Esophagus muscularis mucosa (tissue), 4 donors: Measurements from ENCODE around the gene SULT1C2. TPM values are rescaled to one million over a fixed set of nuclear protein-coding genes. Genes with fewer than 3 reads are reported as not detected.

Source experiments
- DNase-seq: peaks from one replicate; pipeline ENCODE4 v3.0.0-alpha.2; 2017; ENCODE audit errors: extremely low spot score
- H3K27ac ChIP-seq, 4 donors: fragments of 200-600 bp; sonication (generic); replicated peaks in 1 of 4; 1 replicate in 3 of 4; 2 replicates in 1 of 4; pipeline ENCODE4 v1.5.1; 2016 to 2019; ENCODE audit warnings: mild to moderate bottlenecking in 1 of 4
- H3K27me3 ChIP-seq, 4 donors: fragments of 200-600 bp; sonication (generic); one replicate each; pipeline versions ENCODE4 v1.5.1 to v1.6.0; 2016 to 2019
- H3K36me3 ChIP-seq, 4 donors: fragments of 200-600 bp; sonication (generic); one replicate each; pipeline ENCODE4 v1.5.1; 2016 to 2019
- H3K4me1 ChIP-seq, 4 donors: fragments of 200-600 bp; sonication (generic); one replicate each; pipeline ENCODE4 v1.5.1; 2016 to 2019
- H3K4me3 ChIP-seq, 4 donors: fragments of 200-600 bp; sonication (generic); 1 replicate in 2 of 4; 2 replicates in 2 of 4; pipeline ENCODE4 v1.5.1; 2016 to 2019; ENCODE audit warnings: mild to moderate bottlenecking in 4 of 4, moderate library complexity in 1 of 4
- H3K9me3 ChIP-seq, 4 donors: fragments of 200-600 bp; sonication (generic); 1 replicate in 3 of 4; 2 replicates in 1 of 4; pipeline ENCODE4 v1.5.1; 2016 to 2019
- CTCF ChIP-seq, 3 experiments: fragments of 200-600 bp in 2 of 3; fragments of 450-650 bp in 1 of 3; sonication (generic) in 2 of 3; IDR thresholded peaks; one replicate each; pipeline ENCODE4 v1.5.1; 2017 to 2019; ENCODE audit warnings: antibody characterized with exemption in 3 of 3, mild to moderate bottlenecking in 2 of 3, moderate library complexity in 1 of 3
- EP300 ChIP-seq: sonication (generic); formaldehyde crosslinking; IDR thresholded peaks from one replicate; pipeline ENCODE4 v1.6.1; 2017; ENCODE audit warnings: antibody characterized with exemption
- POLR2A ChIP-seq: fragments of 450-650 bp; IDR thresholded peaks from one replicate; pipeline ENCODE4 v1.6.1; 2017; ENCODE audit warnings: antibody characterized with exemption, moderate library complexity, mild to moderate bottlenecking, low read depth
- POLR2AphosphoS5 ChIP-seq, 2 donors: sonication (generic); formaldehyde crosslinking; IDR thresholded peaks; one replicate each; pipeline ENCODE4 v1.6.1; 2017; ENCODE audit warnings: antibody characterized with exemption in 2 of 2
- WGBS: methylation state at CpG from one replicate; pipeline ENCODE4 v1.1.5; 2018; 5-methylcytosine and 5-hydroxymethylcytosine counted together
- intact Hi-C: fragments of 100-400 bp; cut with DNase I; formaldehyde crosslinking; loops from one replicate; pipeline ENCODE4 v1.15.1; 2023
- total RNA-seq, 4 donors: library from RNA; depleted of rRNA; stranded (reverse); fragments of >200 nt; gene quantifications; one replicate each; pipeline versions ENCODE4 v1.1.0 to v1.2.1, GENCODE V29; 2016

The SULT1C2 gene
- total RNA-seq, 4 donors from 2014 or later: 0.66 to 1.0 TPM; not detected in 2

DNA sequence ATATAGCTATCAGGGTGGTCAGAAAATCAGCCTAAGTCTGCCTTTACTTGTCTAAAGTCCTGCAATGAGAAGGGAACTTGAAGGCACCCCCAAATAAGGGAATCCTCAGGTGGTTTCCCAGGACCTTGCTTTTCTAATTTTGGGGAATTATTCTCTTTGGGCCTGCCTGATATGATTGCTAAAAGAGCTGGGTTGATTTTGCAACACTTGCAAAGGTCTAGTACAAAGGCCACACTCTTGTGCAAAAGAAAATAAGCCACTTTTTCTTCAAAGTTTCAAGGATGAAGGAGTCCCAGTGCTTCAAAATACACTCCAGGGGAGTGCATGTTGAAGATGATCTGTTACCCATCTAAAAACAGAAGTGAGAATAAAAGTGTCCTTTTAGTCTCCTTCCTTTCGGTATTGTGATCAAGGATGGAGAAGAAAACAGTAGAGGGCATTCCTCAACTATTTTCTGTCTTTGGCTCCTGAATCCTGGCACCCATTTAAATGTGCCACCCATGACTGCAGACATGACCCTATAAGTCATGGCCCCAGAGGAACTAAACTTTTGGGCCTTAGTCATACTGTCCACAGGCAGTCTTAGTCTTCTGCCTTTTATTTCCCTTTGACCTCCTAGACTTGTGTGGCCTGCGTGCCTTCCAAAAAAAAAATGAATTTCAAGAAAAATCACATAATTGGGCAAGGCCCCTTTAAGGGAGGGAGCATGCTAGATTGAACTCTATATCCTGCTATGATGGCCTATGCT is 43.9 kb upstream of the SULT1C2 start:
- DNase-seq: no peak
- intact Hi-C loops: no loop called here
- H3K36me3 ChIP-seq: no peaks in the 10 kb centered on the region
- WGBS: 93% methylated on average over 2 of the region's 2 CpGs
- H3K27me3 ChIP-seq: no peaks in the 10 kb centered on the region
- H3K4me3 ChIP-seq: no peak overlapping the region
- no peaks in the 10 kb centered on the region for H3K4me1 ChIP-seq
- no peak for TF ChIP-seq CTCF (IDR thresholded peaks at IDR 0.05)
- TF ChIP-seq EP300: no peak
- no peak for TF ChIP-seq POLR2AphosphoS5 (IDR thresholded peaks at IDR 0.05)
- no peak for TF ChIP-seq POLR2A
- H3K27ac ChIP-seq: no peak overlapping the region
- H3K9me3 ChIP-seq: peaks cover 0 to 8% (median 4%) of the 10 kb centered on the region in 4 donors

GRCh38 chr2:108253106-108253505 is 35.6 kb upstream of the SULT1C2 start:
- intact Hi-C loops: no loop called here
- Histone ChIP-seq H3K27me3 (no peaks in the 10 kb centered on the region), H3K4me3 (no peak overlapping the region), H3K9me3 (no peaks in the 10 kb centered on the region), H3K4me1 (no peaks in the 10 kb centered on the region), H3K27ac (no peak overlapping the region), H3K36me3 (no peaks in the 10 kb centered on the region)
- no peak for DNase-seq
- WGBS: 14% methylated on average over 1 of the region's 1 CpG
- TF ChIP-seq POLR2AphosphoS5 (IDR thresholded peaks at IDR 0.05) (no peak), POLR2A (no peak), CTCF (IDR thresholded peaks at IDR 0.05) (no peak), EP300 (no peak)

DNA sequence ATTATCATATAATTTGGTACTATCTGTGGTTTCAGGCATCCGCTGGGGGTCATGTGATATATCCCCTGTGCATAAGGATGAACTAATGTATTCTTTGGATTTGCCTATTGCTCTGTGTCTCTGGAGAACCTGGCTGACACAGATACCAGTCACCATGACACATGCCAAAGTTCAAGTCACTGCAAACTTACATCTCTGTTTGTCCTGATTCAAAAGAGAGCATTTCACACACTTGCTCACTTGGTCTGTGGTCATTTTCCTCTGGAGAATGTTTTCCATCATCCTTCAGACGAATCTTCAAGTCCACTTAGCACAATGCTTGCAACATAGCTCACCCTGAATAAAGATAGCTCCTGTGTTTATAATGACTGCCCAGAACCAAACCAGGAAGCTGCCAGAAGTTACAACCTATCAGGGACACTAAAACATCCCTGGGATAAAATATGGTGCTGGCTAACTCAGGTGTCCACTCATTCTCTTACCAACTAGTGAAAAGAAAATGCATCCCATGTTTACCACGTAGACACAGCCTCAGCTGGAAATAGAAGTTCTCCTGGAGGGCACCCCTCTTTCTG is 30.9 kb upstream of the SULT1C2 start:
- H3K27me3 ChIP-seq: no peaks in the 10 kb centered on the region
- no peaks in the 10 kb centered on the region for H3K4me1 ChIP-seq
- no peak overlapping the region for H3K27ac ChIP-seq
- H3K9me3 ChIP-seq: no peaks in the 10 kb centered on the region
- no peak overlapping the region for H3K4me3 ChIP-seq
- intact Hi-C loops: no loop called here
- no peak for DNase-seq
- 69% methylated on average over 3 of the region's 3 CpGs for WGBS
- H3K36me3 ChIP-seq: no peaks in the 10 kb centered on the region
- no peak for TF ChIP-seq CTCF (IDR thresholded peaks at IDR 0.05)
- TF ChIP-seq EP300: no peak
- no peak for TF ChIP-seq POLR2AphosphoS5 (IDR thresholded peaks at IDR 0.05)
- TF ChIP-seq POLR2A: no peak

- Histone ChIP-seq H3K27ac (no peak overlapping the region), H3K27me3 (no peaks in the 10 kb centered on the region), H3K4me1 (no peaks in the 10 kb centered on the region), H3K4me3 (no peak overlapping the region), H3K36me3 (no peaks in the 10 kb centered on the region), H3K9me3 (no peaks in the 10 kb centered on the region)
- no peak for DNase-seq
- WGBS: 69% methylated on average over 1 of the region's 1 CpG
- intact Hi-C loops: no loop called here
- TF ChIP-seq POLR2AphosphoS5 (IDR thresholded peaks at IDR 0.05): no peak
- no peak for TF ChIP-seq POLR2A
Observed at GRCh38 chr2:108260773-108261172, 27.9 kb upstream of the SULT1C2 start.

DNA sequence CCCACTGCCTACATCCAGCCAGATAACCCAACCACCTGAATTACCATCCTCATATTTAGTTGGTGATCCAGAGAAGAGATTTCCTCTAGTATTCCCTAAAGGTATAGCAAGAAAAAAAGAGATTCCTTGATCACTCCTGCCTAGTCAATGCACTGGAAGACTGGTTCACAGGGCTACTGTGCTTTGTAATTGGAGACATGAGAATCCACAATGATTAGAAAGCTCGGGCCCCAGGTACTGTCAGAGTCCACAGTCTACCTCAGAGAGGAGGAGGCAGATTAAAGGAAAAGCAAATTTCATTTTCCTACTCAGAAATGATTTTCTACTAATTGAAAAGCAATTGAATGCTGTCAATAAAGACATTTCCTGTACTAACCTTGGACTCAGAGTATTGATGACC is 26.7 kb upstream of the SULT1C2 start:
- no peaks in the 10 kb centered on the region for H3K36me3 ChIP-seq
- no peaks in the 10 kb centered on the region for H3K4me1 ChIP-seq
- 63% methylated on average over 1 of the region's 1 CpG for WGBS
- TF ChIP-seq EP300 (no peak), CTCF (IDR thresholded peaks at IDR 0.05) (no peak), POLR2A (no peak), POLR2AphosphoS5 (IDR thresholded peaks at IDR 0.05) (no peak)
- no peak for DNase-seq
- H3K27ac ChIP-seq: no peak overlapping the region
- H3K4me3 ChIP-seq: no peak overlapping the region
- H3K9me3 ChIP-seq: no peaks in the 10 kb centered on the region
- intact Hi-C loops: no loop called here
- H3K27me3 ChIP-seq: no peaks in the 10 kb centered on the region
